ENCODE results near the gene GEN1. TPM values are rescaled to one million over a fixed set of nuclear protein-coding genes. Genes with fewer than 3 reads are reported as not detected.
"Not testable (repeated sequence)": the region's sequence is repeated elsewhere in the genome, so short reads cannot be mapped to it uniquely, and the experiment has no call there.

Gene GEN1
- total RNA-seq, 1 experiment from 2014 or later, result 8.3 TPM

DNA sequence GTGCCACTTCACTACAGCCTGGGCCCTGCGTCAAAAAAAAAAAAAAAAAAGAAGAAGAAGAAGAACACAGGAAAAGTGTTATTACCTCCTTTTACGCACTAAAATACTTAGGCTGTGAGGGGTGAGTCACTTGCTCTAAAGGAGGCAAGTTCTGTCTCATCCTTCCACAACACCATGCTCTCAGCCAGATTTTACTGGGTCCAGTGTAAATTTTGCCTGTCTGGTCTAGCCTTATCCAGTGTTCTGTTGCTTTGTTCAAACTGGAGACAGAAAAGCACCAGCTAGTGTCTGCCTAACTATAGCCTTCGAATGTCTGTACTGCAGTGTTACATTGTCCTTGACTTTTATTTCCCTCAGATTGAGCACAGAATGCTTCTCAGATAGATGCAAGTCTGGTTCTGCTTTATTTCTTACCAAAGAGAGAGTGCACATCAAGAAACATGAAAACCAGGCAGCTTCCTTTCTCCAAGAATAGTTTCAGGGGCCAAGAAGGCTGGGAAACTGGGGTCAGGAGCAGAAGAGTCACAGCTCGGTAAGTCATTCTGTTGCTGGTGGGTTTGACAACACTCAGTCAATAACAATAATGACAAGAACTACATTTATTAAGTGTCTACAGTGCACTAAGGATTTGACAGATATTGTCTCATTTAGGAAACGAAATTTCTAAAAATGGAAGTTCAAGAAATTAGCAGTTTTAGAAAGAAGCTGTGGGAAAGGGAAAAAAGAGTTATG lies 59.2 kb downstream of the GEN1 start:
- Histone ChIP-seq H3K4me3 (no peak overlapping the region), H3K9me3 (no peaks in the 10 kb centered on the region), H3K27me3 (no peaks in the 10 kb centered on the region), H3K36me3 (no peaks in the 10 kb centered on the region)
- DNase-seq, result peak; percentile 3

DNA sequence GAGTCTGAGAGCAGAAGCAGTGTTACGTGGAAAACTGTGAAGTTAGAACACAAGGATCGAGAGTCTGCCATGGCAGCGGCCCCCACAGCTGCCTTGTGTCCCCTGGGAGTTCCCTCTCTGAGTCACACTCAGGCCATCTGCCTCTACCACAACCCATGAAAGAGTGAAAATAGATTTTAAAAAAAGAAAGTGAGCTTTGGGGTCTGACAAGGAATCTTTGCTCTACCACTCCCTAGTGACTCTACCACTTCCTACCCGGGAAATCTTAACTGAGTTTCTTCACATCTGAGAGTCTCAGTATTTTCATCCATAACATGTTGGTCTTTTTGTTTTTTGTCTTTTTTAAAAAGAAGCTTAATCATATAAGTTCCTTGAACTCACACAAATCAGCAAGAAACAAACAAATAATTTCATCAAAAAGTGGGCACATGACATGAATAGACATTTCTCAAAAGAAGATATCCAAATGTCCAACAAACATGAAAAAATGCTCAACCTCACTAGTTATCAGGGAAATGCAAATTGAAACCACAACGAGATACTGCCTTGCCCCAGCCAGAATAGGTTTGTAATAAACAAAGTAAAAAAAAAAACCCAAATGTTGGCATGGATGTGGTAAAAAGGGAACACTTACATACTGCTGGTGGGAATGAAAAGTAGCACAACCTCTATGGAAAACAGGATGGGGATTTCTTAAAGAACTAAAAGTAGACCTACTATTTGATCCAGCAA lies 60.0 kb downstream of the GEN1 start:
- no peaks in the 10 kb centered on the region for H3K9me3 ChIP-seq
- H3K27me3 ChIP-seq, result no peaks in the 10 kb centered on the region
- DNase-seq, result no peak
- no peaks in the 10 kb centered on the region for H3K36me3 ChIP-seq
- no peak overlapping the region for H3K4me3 ChIP-seq

DNA sequence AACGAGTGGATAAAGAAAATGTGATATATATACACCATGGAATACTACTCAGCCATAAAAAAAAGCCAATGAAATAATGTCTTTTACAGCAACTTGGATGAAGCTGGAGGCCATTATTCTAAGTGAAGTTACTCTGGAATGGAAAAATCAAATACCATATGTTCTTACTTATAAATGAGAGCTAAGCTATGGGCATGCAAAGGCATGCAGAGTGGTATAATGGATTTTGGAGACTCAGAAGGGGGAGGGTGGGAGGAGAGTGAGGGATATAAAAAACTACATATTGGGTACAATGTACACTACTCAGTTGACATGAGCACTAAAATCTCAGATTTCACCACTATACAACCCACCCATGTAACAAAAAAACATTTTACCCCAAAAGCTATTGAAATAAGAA lies 60.7 kb downstream of the GEN1 start:
- Histone ChIP-seq H3K27me3 (no peaks in the 10 kb centered on the region), H3K4me3 (no peak overlapping the region), H3K9me3 (no peaks in the 10 kb centered on the region), H3K36me3 (no peaks in the 10 kb centered on the region)
- DNase-seq, result no peak

DNA sequence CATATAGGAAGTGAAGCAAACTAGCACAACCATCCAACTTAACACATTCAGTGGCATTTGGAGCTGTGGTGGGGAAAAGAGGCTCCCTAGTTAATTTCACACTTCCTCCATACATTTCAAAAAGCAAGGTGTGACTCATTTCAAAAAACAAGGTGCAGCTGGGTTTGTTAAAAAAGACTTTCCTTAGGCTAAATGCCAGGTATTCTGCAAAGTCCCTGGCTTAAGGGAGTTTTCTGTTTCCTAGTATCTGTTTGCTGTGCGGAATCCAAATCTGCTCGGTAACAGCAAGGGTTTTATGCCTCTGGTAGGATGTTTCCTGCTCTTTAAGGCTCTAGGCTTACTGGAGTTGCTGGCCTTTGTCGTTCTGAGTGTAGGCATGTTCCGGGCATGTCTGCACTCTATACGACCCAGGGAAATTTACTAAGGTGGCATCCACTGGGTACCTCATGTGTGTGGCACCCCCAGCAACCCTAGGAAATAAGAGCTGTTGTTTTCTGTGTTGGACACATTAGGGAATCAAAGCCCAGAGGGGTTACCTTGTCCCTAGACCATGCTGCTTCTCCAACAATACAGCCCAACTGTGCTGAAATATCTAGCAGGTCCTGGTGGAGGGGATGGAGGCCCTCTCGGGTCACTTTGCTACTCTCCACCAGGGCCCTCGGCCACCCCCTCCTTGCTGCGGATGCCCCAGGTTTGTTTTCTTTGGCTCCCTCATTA lies 61.7 kb downstream of the GEN1 start:
- DNase-seq, result no peak
- H3K9me3 ChIP-seq, result no peaks in the 10 kb centered on the region
- H3K36me3 ChIP-seq, result no peaks in the 10 kb centered on the region
- H3K4me3 ChIP-seq, result no peak overlapping the region
- H3K27me3 ChIP-seq, result no peaks in the 10 kb centered on the region

DNA sequence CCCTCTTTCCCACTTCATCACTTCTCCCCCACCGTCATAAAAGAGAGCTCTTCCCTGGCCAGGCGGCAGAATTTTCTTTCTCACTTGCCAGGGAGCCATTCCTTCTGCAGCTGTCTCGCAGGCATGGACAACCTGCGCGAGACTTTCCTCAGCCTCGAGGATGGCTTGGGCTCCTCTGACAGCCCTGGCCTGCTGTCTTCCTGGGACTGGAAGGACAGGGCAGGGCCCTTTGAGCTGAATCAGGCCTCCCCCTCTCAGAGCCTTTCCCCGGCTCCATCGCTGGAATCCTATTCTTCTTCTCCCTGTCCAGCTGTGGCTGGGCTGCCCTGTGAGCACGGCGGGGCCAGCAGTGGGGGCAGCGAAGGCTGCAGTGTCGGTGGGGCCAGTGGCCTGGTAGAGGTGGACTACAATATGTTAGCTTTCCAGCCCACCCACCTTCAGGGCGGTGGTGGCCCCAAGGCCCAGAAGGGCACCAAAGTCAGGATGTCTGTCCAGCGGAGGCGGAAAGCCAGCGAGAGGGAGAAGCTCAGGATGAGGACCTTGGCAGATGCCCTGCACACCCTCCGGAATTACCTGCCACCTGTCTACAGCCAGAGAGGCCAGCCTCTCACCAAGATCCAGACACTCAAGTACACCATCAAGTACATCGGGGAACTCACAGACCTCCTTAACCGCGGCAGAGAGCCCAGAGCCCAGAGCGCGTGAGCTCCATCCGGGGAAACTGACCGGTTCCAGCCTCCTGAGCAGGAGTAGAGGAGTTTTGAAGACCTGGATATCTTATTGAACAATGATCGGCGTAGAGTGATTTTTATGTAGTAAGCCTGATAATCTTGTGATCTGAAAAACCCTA lies 62.7 kb downstream of the GEN1 start, which contains the start of gene MSGN1:
Gene MSGN1, plus strand, starts transcription at position 65 of the 850 bp plus-strand sequence. Its CDS starts 59 bp downstream, at position 124.
- no peaks in the 10 kb centered on the region for H3K9me3 ChIP-seq

DNA sequence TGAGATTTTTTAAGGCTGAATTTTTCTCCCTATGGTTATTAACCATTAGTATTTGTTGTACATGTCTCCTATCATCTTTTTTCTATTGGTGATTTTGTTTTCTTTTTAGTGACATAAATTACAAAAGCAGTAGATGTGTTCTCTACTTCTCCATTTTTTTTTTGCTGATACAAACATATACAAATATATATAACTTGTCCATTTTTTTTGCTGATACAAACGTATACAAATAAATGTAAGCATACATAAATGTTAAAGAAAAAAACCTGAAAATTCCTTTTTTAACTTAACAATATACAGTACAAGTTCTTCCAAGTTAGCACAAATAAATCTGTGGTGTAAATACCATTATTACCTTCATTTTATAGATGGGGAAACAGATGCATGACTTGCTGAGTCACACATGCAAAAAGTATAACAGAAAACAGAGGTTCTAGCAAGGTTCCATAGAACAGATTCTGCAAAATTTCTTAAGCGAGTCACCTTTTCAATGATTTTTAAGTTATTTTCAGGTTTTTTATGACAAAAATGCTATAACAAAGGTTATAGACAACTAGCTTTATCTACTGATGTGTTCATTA lies 64.4 kb downstream of the GEN1 start:
- no peaks in the 10 kb centered on the region for H3K36me3 ChIP-seq
- no peak for DNase-seq
- no peaks in the 10 kb centered on the region for H3K27me3 ChIP-seq

More for the DNA sequence above, 62.7 kb downstream of the GEN1 start, which contains the start of gene MSGN1:
- H3K4me3 ChIP-seq, result no peak within 1 kb of the TSS
- no peak for DNase-seq
- no peaks in the 10 kb centered on the region for H3K27me3 ChIP-seq
- H3K36me3 ChIP-seq, result no peaks in the 10 kb centered on the region

DNA sequence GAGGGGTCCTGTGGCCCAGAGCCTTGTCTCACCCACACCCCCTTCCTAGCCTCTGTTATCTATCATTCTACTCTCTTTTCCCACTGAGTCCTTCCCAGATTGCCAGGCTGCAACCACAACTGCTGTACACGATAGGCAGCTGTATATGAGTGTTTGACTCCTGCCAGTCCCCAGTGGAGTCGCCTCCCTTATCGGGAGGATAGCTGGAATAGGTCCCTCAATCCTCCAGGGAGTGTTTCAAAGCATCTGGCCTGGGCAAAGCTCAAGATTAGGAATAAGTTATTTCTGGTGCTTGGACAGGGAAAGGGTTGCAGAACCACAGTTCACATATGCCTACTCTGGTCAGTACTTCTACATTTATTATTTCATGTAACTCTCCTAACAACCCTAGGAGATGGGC lies 67.1 kb downstream of the GEN1 start:
- H3K36me3 ChIP-seq, result no peaks in the 10 kb centered on the region
- no peaks in the 10 kb centered on the region for H3K9me3 ChIP-seq
- no peak for DNase-seq
- no peak overlapping the region for H3K4me3 ChIP-seq
- no peaks in the 10 kb centered on the region for H3K27me3 ChIP-seq

More for the DNA sequence above, 64.4 kb downstream of the GEN1 start:
- H3K9me3 ChIP-seq, result no peaks in the 10 kb centered on the region
- no peak overlapping the region for H3K4me3 ChIP-seq

DNA sequence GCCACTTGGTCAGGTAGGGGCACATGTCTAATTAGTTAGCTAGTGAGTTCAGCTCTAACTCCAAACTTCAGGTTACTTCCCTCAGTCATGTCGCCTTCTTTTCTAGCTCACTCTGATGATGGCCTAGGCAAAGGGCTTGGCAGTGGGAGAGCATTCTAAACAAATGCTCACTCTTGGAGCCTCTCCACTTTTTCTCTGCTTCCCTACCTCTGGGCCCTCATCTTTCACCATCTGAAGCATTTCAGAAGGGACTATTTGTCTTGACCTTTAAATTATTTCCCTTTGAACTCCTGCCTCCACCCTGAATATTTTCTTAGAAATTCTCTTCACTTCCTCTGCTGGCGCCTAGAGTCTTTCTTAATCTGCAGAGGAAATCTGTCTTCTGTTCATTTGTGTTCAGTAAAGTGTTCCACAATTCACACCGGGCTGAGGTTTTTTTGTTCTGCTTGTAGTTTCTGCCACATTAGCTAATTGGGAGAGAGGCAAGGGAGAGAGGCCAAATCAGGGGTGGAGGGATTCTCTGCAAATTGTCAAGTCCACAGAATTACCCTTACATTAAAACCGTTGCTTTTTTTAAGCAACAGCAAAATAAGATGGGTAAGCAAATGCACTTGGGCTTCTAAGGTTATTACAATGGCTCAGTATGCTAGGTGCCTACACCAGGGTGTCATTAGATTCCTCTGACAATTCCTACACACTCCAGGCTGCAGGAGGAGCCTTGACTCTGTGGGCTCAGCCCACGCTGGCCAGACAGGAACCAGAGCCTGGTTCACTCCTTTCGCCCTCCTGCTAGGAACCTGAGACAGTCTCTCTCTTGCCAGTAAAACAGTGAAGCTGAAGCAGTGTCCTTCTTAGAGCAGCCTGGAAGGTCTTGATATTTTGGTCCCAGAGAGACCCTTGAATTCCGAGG lies 67.9 kb downstream of the GEN1 start:
- H3K4me3 ChIP-seq, result no peak overlapping the region
- no peaks in the 10 kb centered on the region for H3K36me3 ChIP-seq
- no peaks in the 10 kb centered on the region for H3K9me3 ChIP-seq
- no peak for DNase-seq
- H3K27me3 ChIP-seq, result no peaks in the 10 kb centered on the region

DNA sequence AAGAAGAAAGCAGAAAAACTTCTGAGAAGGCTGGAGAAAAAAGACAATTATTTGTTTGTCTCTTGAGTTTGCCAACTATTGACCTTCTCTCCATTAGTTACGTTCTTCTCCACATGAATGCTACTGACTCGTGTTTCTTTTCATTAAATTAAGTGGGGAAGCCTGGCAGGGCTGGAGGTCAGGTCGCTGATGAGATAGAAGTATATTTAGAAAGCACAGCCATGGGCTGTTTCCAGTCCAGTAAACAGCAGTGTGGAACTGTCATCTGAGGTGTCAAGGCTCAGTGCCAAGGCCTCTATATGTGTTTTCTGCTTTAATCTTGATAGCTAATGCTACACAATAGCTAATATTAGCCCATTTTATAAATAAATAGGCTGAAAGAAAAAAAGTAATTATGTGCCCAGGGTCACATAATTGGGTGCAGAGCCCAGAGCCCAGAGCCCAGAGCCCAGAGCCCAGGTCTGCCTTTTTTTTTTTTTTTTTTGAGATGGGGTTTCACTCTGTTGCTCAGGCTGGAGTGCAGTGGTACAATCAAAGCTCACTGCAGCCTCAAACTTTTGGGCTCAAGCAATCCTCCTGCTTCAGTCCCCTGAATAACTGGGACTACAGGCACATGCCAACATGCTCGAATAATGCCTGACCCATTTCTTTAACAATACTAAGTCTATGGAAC lies 68.6 kb downstream of the GEN1 start:
- no peak overlapping the region for H3K4me3 ChIP-seq
- DNase-seq, result no peak

DNA sequence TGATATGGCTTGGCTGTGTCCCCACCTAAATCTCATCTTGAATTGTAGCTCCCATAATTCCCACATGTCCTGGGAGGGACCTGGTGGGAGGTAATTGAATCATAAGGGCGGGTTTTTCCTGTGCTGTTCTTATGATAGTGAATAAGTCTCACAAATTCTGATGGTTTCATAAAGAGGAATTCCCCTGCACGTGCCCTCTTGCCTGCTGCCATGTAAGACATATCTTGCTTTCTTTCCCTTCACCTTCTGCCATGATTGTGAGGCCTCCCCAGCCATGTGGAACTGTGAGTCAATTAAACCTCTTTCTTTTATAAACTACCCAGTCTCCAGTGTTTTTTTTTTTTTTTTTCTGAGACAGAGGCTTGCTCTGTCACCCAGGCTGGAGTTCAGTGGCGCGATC lies 69.7 kb downstream of the GEN1 start:
- not testable (repeated sequence) for H3K9me3 ChIP-seq, H3K36me3 ChIP-seq, H3K27me3 ChIP-seq, H3K4me3 ChIP-seq, DNase-seq

More for the DNA sequence above, 68.6 kb downstream of the GEN1 start:
- Histone ChIP-seq H3K9me3 (no peaks in the 10 kb centered on the region), H3K27me3 (no peaks in the 10 kb centered on the region), H3K36me3 (no peaks in the 10 kb centered on the region)

DNA sequence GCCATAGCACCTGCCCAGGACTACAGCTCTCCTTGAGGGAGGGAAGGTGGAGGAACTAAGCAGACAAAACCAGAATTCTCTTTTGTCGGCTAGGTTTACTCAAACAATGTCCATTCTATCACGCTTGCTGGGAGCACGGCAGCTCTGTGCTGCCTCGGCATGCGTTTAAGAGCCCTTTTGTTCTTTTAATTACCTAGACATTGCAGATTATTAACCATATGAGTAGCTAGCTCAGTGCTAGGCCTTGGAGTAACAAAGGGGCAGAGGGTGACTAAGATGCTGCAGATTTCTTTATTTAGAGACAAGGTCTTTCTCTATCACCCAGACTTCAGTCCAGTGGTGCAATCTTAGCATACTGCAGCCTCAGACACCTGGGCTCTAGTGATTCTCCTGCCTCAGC lies 73.4 kb downstream of the GEN1 start:
- peaks cover 2% of the 10 kb centered on the region; the same call in 1 of the 2 replicates for H3K27me3 ChIP-seq
- no peaks in the 10 kb centered on the region for H3K36me3 ChIP-seq
- no peak overlapping the region for H3K4me3 ChIP-seq
- no peaks in the 10 kb centered on the region for H3K9me3 ChIP-seq
- no peak for DNase-seq

DNA sequence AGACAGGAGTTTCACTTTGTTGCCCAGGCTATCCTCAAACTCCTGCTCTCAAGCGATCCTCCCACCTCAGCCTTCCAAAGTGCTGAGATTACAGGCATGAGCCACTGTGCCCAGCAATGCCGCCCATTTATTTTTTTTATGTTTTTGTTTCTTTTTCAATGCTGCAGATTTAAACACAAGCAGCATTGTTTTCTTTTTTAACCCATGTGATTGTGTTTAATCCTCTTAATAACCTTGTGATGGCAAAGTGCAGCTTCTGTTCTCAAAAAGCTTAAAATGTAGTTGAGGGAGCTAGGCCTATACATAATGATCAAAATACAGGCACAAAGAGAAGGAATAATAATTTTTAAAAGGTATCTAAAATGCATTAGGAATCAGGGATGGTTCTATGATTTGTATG lies 73.8 kb downstream of the GEN1 start:
- no peak for DNase-seq
- no peaks in the 10 kb centered on the region for H3K36me3 ChIP-seq
- peaks cover 2% of the 10 kb centered on the region; the same call in 1 of the 2 replicates for H3K27me3 ChIP-seq
- no peaks in the 10 kb centered on the region for H3K9me3 ChIP-seq
- H3K4me3 ChIP-seq, result no peak overlapping the region

DNA sequence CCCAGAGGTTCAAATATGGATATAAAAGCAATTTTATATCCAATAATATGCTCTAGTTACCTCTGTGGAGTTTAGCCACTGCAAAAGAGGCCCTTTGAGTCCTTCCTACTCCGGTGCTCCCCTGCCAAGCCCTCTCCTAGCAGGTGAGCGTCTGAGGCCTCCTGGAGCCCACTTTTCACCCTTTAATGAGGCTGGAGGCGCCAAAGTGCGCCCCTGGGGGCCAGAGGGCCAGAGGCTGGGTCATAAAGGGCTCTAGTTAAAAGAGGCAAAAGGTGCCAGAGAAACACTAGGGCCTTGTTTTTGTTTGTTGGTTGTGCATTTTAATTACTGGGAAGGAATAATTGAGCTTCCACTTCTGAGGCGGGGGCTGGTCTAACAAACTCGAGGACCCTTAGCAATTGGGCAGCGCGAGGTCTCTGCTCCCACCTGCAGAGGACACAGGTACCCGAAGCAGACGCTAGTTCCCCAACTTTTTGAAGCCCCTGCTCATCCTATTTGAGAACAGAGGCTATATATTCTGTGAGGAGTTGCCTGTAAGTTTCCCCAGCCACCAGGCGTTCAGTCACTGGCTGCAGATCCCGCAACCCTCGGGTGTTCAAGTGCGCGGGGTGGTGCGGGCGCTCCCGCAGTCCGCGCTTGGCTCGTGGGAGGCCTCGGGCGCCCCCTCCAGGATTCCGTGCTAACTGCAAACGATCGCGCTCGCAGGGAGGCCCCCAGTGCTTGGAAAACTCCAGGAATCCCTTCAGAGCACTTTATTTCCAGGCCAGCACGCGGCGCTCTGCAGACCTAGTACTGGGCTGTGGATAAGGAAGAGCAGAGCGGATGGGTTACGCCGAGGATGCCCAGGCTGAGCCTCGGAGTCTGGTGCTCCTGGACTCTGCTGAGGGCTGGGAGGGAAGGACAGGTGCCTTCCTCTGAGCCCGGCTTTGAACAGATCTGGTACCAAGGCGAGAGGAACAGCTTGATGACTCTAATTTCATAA lies 76.4 kb downstream of the GEN1 start:
- H3K36me3 ChIP-seq, result no peaks in the 10 kb centered on the region
- DNase-seq, result peak; percentile 41
- H3K4me3 ChIP-seq, result no peak overlapping the region
- H3K9me3 ChIP-seq, result no peaks in the 10 kb centered on the region
- H3K27me3 ChIP-seq, result peaks cover 2% of the 10 kb centered on the region; the same call in 1 of the 2 replicates

DNA sequence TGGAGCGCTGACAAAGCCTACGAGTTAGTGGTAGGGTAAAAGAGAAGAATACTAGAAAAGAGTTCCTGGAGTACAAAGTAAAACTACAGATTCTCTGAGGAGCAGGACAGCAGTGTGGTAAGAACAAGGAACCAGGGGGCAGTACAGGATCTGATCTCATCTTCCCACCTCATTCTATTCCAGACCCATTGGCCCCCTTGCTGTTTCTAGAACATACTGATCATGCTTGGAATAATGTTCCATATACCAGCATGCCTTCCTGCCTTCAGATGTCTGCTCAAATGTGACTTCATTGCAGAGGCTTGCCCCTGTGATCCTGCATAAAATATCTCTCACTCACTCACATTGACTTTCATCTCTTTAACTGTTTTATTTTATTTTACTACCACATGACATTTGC lies 81.6 kb downstream of the GEN1 start:
- Histone ChIP-seq H3K4me3 (no peak overlapping the region), H3K9me3 (no peaks in the 10 kb centered on the region), H3K27me3 (peaks cover 2% of the 10 kb centered on the region; the same call in 1 of the 2 replicates), H3K36me3 (no peaks in the 10 kb centered on the region)
- no peak for DNase-seq
